ENCODE results near the gene KCNMA1. TPM values are rescaled to one million over a fixed set of nuclear protein-coding genes. Genes with fewer than 3 reads are reported as not detected.

The KCNMA1 gene
- total and polyA plus RNA-seq, 2 donors (not counting 1 experiment from before 2014, with no cell fraction given), result 0.82 to 3.1 TPM

- H3K36me3 ChIP-seq (replicated peaks in 1 of 2; ENCODE audit: control extremely low read depth in 1 of 2, control insufficient read depth in 1 of 2, extremely low read depth in 1 of 2, insufficient read depth in 2 of 2, low read length in 1 of 2), result no peaks in the 10 kb centered on the region
- Mint-ChIP-seq H3K4me1 (no peaks in the 10 kb centered on the region), H3K27me3 (peaks cover 8% of the 10 kb centered on the region), H3K4me3 (no peak overlapping the region), H3K9me3 (ENCODE audit: insufficient read depth) (no peaks in the 10 kb centered on the region), H3K27ac (no peak overlapping the region)
- ATAC-seq (ENCODE audit: low read depth) (no peak), DNase-seq (no peak)
- H4K20me1 ChIP-seq (ENCODE audit: control insufficient read depth, insufficient read depth, low read length, poor library complexity, severe bottlenecking), result no peaks in the 10 kb centered on the region
- H3K4me3 ChIP-seq (ENCODE audit: control extremely low read depth in 1 of 5, extremely low read depth in 1 of 5, insufficient read depth in 1 of 5, low read depth in 2 of 5, low read length in 4 of 5), result no peak overlapping the region
- 96% methylated on average over 2 of the region's 2 CpGs for WGBS (ENCODE audit: insufficient coverage)
- no peak for TF ChIP-seq EZH2 (IDR thresholded peaks at IDR 0.05; ENCODE audit: borderline replicate concordance, insufficient read depth, low read depth, low read length, poor library complexity, severe bottlenecking)
- no peak for TF ChIP-seq CTCF (IDR thresholded peaks at IDR 0.05)
- ChIA-PET POLR2A (no interaction called here), CTCF (no interaction called here)
- no peaks in the 10 kb centered on the region for H3K79me2 ChIP-seq (ENCODE audit: control insufficient read depth, insufficient read depth, low read length)
- H3K9ac ChIP-seq (ENCODE audit: low read length), result no peak overlapping the region
- intact Hi-C loops (cut with micrococcal nuclease), result no loop called here
- H2AFZ ChIP-seq (ENCODE audit: insufficient read depth, low read depth, low read length, poor library complexity, severe bottlenecking), result no peak overlapping the region
- H3K27ac ChIP-seq (ENCODE audit: low read length in 2 of 2), result no peak overlapping the region
- H3K9me3 ChIP-seq (ENCODE audit: control extremely low read depth in 1 of 3, control insufficient read depth in 2 of 3, insufficient read depth in 1 of 3, low read length in 2 of 3), result no peaks in the 10 kb centered on the region
- peaks cover 0 to 5% (median 0%) of the 10 kb centered on the region in 4 experiments for H3K27me3 ChIP-seq (replicated peaks in 1 of 4; ENCODE audit: control extremely low read depth in 1 of 4, control insufficient read depth in 3 of 4, insufficient read depth in 4 of 4, low read length in 3 of 4)
- no peaks in the 10 kb centered on the region for H3K4me1 ChIP-seq (ENCODE audit: control insufficient read depth in 2 of 2, insufficient read depth in 2 of 2, low read length in 2 of 2)
- no peak overlapping the region for H3K4me2 ChIP-seq (replicated peaks; ENCODE audit: low read depth, low read length, poor library complexity, severe bottlenecking)
Observed at GRCh38 chr10:77420947-77421523, 216.6 kb downstream of the KCNMA1 start.

- no peak overlapping the region for H3K27ac ChIP-seq (ENCODE audit: low read length in 2 of 2)
- intact Hi-C loops (cut with micrococcal nuclease), result no loop called here
- ATAC-seq (ENCODE audit: low read depth) (no peak), DNase-seq (no peak)
- H3K4me1 ChIP-seq (ENCODE audit: control insufficient read depth in 2 of 2, insufficient read depth in 2 of 2, low read length in 2 of 2), result no peaks in the 10 kb centered on the region
- ChIA-PET POLR2A (no interaction called here), CTCF (no interaction called here)
- no peak overlapping the region for H3K27ac Mint-ChIP-seq
- H3K27me3 ChIP-seq (replicated peaks in 1 of 4; ENCODE audit: control extremely low read depth in 1 of 4, control insufficient read depth in 3 of 4, insufficient read depth in 4 of 4, low read length in 3 of 4), result peaks cover 0 to 3% (median 0%) of the 10 kb centered on the region in 4 experiments
- no peak for TF ChIP-seq EZH2 (IDR thresholded peaks at IDR 0.05; ENCODE audit: borderline replicate concordance, insufficient read depth, low read depth, low read length, poor library complexity, severe bottlenecking)
- TF ChIP-seq CTCF (IDR thresholded peaks at IDR 0.05), result no peak
- H3K4me3 Mint-ChIP-seq, result no peak overlapping the region
- H3K4me2 ChIP-seq (replicated peaks; ENCODE audit: low read depth, low read length, poor library complexity, severe bottlenecking), result no peak overlapping the region
- no peak overlapping the region for H3K4me3 ChIP-seq (ENCODE audit: control extremely low read depth in 1 of 5, extremely low read depth in 1 of 5, insufficient read depth in 1 of 5, low read depth in 2 of 5, low read length in 4 of 5)
- H3K36me3 ChIP-seq (replicated peaks in 1 of 2; ENCODE audit: control extremely low read depth in 1 of 2, control insufficient read depth in 1 of 2, extremely low read depth in 1 of 2, insufficient read depth in 2 of 2, low read length in 1 of 2), result no peaks in the 10 kb centered on the region
- H4K20me1 ChIP-seq (ENCODE audit: control insufficient read depth, insufficient read depth, low read length, poor library complexity, severe bottlenecking), result no peaks in the 10 kb centered on the region
- H3K9me3 ChIP-seq (ENCODE audit: control extremely low read depth in 1 of 3, control insufficient read depth in 2 of 3, insufficient read depth in 1 of 3, low read length in 2 of 3), result no peaks in the 10 kb centered on the region
- H3K79me2 ChIP-seq (ENCODE audit: control insufficient read depth, insufficient read depth, low read length), result no peaks in the 10 kb centered on the region
- H3K9me3 Mint-ChIP-seq (ENCODE audit: insufficient read depth), result no peaks in the 10 kb centered on the region
- H2AFZ ChIP-seq (ENCODE audit: insufficient read depth, low read depth, low read length, poor library complexity, severe bottlenecking), result no peak overlapping the region
- 96% methylated on average over 2 of the region's 2 CpGs for WGBS (ENCODE audit: insufficient coverage)
- peaks cover 8% of the 10 kb centered on the region for H3K27me3 Mint-ChIP-seq
- no peaks in the 10 kb centered on the region for H3K4me1 Mint-ChIP-seq
- no peak overlapping the region for H3K9ac ChIP-seq (ENCODE audit: low read length)
Observed at GRCh38 chr10:77419979-77420378, 217.6 kb downstream of the KCNMA1 start.

Measured in B cell (primary cell).